CD4-positive, alpha-beta T cell treated with Interleukin-12 subunit alpha and Interleukin-12 subunit beta, for 1 hour (primary cell): ENCODE measurements around the gene GRIK4.

Experiments
- DNase-seq: peaks from one replicate; pipeline ENCODE4 v3.0.0-alpha.2; 2020

The GRIK4 gene

GRCh38 chr11:121035169-121035755 lies 523.7 kb downstream of the GRIK4 start:
- no peak for DNase-seq

- DNase-seq, result no peak
Measured at GRCh38 chr11:121035780-121036179, 524.2 kb downstream of the GRIK4 start.

- DNase-seq, result no peak
Measured at GRCh38 chr11:121037016-121037415, 525.5 kb downstream of the GRIK4 start.
